Measurements from ENCODE around the gene SULT1C2.
"Not testable (repeated sequence)": the region's sequence is repeated elsewhere in the genome, so short reads cannot be mapped to it uniquely, and the experiment has no call there.

Gene SULT1C2

DNA sequence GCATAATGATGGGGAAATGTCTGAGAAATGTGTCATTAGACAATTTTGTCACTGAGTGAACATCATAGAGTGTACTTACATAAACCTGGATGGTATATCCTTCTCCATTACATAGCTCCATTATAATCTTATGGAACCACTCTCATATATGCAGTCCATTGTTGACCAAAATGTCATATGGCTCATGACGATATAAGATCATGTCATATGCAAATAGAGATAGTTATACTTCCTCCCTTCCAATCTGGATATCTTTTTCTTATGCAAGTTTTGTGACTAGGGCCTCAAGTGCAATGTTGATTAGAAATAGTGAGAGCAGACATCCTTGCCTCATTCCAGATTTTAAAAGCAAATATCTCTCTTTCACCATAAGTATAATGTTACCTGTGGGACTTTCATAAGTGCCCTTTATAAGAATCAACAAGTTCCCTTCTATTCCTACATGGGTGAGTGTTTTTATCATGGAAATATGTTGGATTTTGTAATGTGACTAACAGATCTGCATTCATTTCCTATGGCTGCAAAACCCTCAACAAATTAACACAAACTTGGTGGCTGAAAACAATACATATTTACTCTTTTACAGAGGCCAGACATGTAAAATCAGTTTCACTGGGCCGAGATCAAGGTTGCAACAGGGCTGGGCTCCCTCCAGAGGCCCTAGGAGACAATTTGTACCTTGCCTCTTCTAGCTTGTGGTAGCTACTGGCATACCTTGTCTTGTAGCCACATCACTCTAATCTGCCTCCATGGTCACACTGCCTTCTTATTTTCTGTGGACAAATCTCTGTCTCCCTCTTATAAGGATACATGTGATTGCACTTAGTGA, 67.4 kb downstream of the SULT1C2 start:
- no peak overlapping the region for H3K4me3 Mint-ChIP-seq
- peaks cover 10% of the 10 kb centered on the region for H3K9me3 Mint-ChIP-seq
- peaks cover 9% of the 10 kb centered on the region for H3K27me3 Mint-ChIP-seq (ENCODE audit: low read depth, poor library complexity)
- peaks cover 5% of the 10 kb centered on the region for H3K4me1 Mint-ChIP-seq
- TF ChIP-seq, protein P1, sequence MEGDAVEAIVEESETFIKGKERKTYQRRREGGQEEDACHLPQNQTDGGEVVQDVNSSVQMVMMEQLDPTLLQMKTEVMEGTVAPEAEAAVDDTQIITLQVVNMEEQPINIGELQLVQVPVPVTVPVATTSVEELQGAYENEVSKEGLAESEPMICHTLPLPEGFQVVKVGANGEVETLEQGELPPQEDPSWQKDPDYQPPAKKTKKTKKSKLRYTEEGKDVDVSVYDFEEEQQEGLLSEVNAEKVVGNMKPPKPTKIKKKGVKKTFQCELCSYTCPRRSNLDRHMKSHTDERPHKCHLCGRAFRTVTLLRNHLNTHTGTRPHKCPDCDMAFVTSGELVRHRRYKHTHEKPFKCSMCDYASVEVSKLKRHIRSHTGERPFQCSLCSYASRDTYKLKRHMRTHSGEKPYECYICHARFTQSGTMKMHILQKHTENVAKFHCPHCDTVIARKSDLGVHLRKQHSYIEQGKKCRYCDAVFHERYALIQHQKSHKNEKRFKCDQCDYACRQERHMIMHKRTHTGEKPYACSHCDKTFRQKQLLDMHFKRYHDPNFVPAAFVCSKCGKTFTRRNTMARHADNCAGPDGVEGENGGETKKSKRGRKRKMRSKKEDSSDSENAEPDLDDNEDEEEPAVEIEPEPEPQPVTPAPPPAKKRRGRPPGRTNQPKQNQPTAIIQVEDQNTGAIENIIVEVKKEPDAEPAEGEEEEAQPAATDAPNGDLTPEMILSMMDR (IDR thresholded peaks at IDR 0.05), result no peak
- DNase-seq, result no peak
- no peak overlapping the region for H3K27ac Mint-ChIP-seq
- H3K36me3 Mint-ChIP-seq (ENCODE audit: low read depth), result no peaks in the 10 kb centered on the region

GRCh38 chr2:108359336-108359735, 70.6 kb downstream of the SULT1C2 start:
- DNase-seq; H3K27me3 Mint-ChIP-seq (ENCODE audit: low read depth, poor library complexity); H3K36me3 Mint-ChIP-seq (ENCODE audit: low read depth); H3K4me1 Mint-ChIP-seq; H3K4me3 Mint-ChIP-seq; H3K27ac Mint-ChIP-seq: not testable (repeated sequence)
- peaks cover 12% of the 10 kb centered on the region for H3K9me3 Mint-ChIP-seq

All from nephron progenitor cell (in vitro differentiated cells).